Activated B cell treated with CpG ODN at 0.5 μM for 24 hours (primary cell): ENCODE data around the gene DDX42. TPM values are rescaled to one million over a fixed set of nuclear protein-coding genes. Genes with fewer than 3 reads are reported as not detected.
"Not testable (repeated sequence)": the region's sequence is repeated elsewhere in the genome, so short reads cannot be mapped to it uniquely, and the experiment has no call there.

Experiments used
- ATAC-seq: fragments of 200-7000 bp; cut with Tn5 transposase; one replicate; pipeline ENCODE4 v1.10.0; 2021; ENCODE audit warnings: low read depth, mild to moderate bottlenecking, moderate library complexity
- CTCF ChIA-PET: fragments of 350-600 bp; sonication (Branson Sonifier 250); formaldehyde crosslinking; loops from one replicate; lab custom pipeline; 2021; ENCODE audit warnings: antibody characterized with exemption; lab: Charles Lee
- POLR2A ChIA-PET: fragments of 350-600 bp; sonication (Branson Sonifier 250); formaldehyde crosslinking; loops from one replicate; lab custom pipeline; 2021; ENCODE audit warnings: antibody characterized with exemption; lab: Charles Lee
- DNase-seq: peaks from one replicate; pipeline ENCODE4 v3.0.0; 2022
- H3K27ac Mint-ChIP-seq: one replicate; pipeline ENCODE4 v1.8.0; 2020; ENCODE audit warnings: mixed read lengths
- H3K27me3 Mint-ChIP-seq: one replicate; pipeline ENCODE4 v1.8.0; 2021; ENCODE audit warnings: mixed read lengths
- H3K36me3 Mint-ChIP-seq: one replicate; pipeline ENCODE4 v1.8.0; 2021; ENCODE audit warnings: low read depth, mixed read lengths
- H3K4me1 Mint-ChIP-seq: one replicate; pipeline ENCODE4 v1.8.0; 2021; ENCODE audit warnings: mixed read lengths
- H3K4me3 Mint-ChIP-seq: one replicate; pipeline ENCODE4 v1.8.0; 2020; ENCODE audit warnings: mild to moderate bottlenecking, mixed read lengths
- H3K9me3 Mint-ChIP-seq: one replicate; pipeline ENCODE4 v1.8.0; 2020; ENCODE audit warnings: mixed read lengths
- intact Hi-C: fragments of 100-400 bp; cut with micrococcal nuclease; formaldehyde crosslinking; loops from one replicate; pipeline ENCODE4 v1.15.1; 2024
- total RNA-seq: library from RNA; stranded (reverse); gene quantifications from 2 replicates; pipeline ENCODE4 v1.2.3, GENCODE V29; 2022
- TF ChIP-seq, protein P1 (sequence below): fragments of 200-600 bp; IDR thresholded peaks from one replicate; pipeline ENCODE4 v1.8.0; 2022; ENCODE audit warnings: antibody characterized with exemption, mild to moderate bottlenecking

The DDX42 gene
- total RNA-seq, 1 donor from 2014 or later = 160 TPM

DNA sequence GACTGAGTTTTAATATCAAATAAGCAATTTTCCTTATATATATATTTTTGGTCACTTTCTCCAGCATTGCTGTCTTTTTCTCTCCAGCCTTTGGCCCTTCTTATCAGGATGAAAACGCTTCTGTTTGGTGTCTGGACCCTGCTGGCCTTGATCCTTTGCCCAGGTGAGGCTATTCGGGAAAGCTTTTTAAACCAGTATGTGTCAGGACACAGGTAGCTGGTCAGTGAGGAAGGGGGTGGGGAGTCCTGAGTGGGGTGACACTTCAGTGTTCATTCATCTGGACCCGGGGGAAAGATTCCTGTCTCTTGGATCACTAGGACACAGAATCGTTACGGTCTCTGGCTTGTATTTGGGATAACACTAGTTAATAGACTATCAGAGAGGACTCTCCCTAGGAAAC lies 80.7 kb downstream of the DDX42 start:
- no peaks in the 10 kb centered on the region for H3K36me3 Mint-ChIP-seq
- H3K4me3 Mint-ChIP-seq = no peak overlapping the region
- TF ChIP-seq, protein P1, sequence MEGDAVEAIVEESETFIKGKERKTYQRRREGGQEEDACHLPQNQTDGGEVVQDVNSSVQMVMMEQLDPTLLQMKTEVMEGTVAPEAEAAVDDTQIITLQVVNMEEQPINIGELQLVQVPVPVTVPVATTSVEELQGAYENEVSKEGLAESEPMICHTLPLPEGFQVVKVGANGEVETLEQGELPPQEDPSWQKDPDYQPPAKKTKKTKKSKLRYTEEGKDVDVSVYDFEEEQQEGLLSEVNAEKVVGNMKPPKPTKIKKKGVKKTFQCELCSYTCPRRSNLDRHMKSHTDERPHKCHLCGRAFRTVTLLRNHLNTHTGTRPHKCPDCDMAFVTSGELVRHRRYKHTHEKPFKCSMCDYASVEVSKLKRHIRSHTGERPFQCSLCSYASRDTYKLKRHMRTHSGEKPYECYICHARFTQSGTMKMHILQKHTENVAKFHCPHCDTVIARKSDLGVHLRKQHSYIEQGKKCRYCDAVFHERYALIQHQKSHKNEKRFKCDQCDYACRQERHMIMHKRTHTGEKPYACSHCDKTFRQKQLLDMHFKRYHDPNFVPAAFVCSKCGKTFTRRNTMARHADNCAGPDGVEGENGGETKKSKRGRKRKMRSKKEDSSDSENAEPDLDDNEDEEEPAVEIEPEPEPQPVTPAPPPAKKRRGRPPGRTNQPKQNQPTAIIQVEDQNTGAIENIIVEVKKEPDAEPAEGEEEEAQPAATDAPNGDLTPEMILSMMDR = no peak
- no peak overlapping the region for H3K27ac Mint-ChIP-seq
- ChIA-PET CTCF (no interaction called here), POLR2A (no interaction called here)
- no peak for DNase-seq
- no peaks in the 10 kb centered on the region for H3K27me3 Mint-ChIP-seq
- no peaks in the 10 kb centered on the region for H3K4me1 Mint-ChIP-seq
- intact Hi-C loops = no loop called here
- H3K9me3 Mint-ChIP-seq = no peaks in the 10 kb centered on the region
- no peak for ATAC-seq

DNA sequence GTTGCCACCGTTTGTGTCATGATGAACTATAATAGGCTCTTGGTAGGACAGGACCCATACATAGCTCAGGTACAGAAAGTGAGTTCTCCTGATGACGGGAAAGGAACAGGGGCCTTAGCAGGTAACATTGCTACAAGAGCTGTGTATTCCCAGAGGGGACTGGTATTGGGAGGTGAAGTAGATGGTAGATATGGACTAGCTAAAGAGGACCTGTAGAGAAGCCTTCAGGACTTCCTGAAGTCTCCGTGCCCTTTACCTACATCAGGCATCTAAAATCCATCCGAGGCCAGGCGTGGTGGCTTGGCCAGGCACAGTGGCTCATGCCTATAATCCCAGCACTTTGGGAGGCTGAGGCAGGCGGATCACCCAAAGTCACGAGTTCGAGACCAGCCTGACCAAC lies 81.2 kb downstream of the DDX42 start:
- H3K4me3 Mint-ChIP-seq = no peak overlapping the region
- H3K27ac Mint-ChIP-seq = no peak overlapping the region
- no peaks in the 10 kb centered on the region for H3K36me3 Mint-ChIP-seq
- H3K4me1 Mint-ChIP-seq = no peaks in the 10 kb centered on the region
- H3K27me3 Mint-ChIP-seq = peaks cover 1% of the 10 kb centered on the region
- CTCF ChIA-PET = no interaction called here
- intact Hi-C loops = no loop called here
- ATAC-seq (no peak), DNase-seq (no peak)
- TF ChIP-seq, protein P1 = no peak
- no peaks in the 10 kb centered on the region for H3K9me3 Mint-ChIP-seq
- POLR2A ChIA-PET = no interaction called here

DNA sequence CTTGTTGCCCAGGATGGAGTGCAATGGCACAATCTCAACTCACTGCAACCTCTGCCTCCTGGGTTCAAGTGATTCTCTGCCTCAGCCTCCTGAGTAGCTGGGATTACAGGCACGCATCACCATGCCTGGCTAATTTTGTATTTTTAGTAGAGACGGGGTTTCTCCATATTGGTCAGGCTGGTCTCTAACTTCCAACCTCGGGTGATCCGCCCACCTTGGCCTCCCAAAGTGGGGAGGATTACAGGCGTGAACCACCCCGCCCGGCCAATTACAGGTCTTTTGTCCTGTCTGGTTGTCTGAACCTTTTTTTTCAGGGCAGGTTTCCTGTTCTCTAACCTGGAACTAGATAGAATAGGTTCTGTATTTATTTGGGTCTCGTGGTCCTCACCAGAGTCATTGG lies 82.5 kb downstream of the DDX42 start:
- DNase-seq, H3K27me3 Mint-ChIP-seq, POLR2A ChIA-PET, intact Hi-C loops, H3K27ac Mint-ChIP-seq, H3K4me1 Mint-ChIP-seq, ATAC-seq, H3K9me3 Mint-ChIP-seq, H3K4me3 Mint-ChIP-seq, H3K36me3 Mint-ChIP-seq: not testable (repeated sequence)
- CTCF ChIA-PET = interaction anchor here (0.7 kb wide), 1 partner anchor 430 kb away, joined by 3 read pairs; no protein-coding TSS in a partner anchor

DNA sequence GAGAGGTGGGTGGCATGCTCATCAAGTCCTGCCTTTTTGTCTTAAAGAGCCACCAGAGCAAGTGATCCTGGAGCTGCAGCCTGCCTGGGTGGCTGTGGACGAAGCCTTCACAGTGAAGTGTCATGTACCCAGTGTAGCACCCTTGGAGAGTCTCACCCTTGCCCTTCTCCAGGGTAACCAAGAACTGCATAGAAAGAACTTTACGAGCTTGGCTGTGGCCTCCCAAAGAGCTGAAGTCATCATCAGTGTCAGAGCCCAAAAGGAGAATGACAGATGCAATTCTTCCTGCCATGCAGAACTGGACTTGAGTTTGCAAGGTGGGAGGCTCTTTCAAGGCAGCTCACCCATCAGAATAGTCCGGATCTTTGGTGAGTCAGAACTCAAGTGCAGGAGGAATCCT lies 85.3 kb downstream of the DDX42 start:
- Mint-ChIP-seq H3K27me3 (peaks cover 9% of the 10 kb centered on the region), H3K9me3 (no peaks in the 10 kb centered on the region)

DNA sequence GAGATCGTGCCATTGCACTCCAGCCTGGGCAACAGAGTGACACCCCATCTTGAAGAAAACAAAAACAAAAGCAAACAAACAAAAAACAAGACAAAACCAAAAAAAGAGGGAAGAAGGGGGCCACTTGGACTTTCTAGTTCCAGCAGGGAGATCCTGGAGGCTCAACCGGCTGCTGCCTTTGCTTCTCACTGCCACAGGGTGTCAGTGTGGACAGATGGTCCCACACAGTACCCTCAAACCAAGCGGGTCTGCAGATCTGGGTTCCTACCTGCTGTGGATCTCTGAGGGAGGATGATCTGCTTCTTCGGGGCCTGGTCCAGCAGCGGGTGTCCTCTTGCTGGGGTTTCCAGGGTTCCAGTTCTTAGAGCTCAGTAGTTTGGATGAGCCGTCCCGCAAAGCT lies 92.7 kb downstream of the DDX42 start:
- ATAC-seq, H3K4me1 Mint-ChIP-seq, H3K9me3 Mint-ChIP-seq, H3K27me3 Mint-ChIP-seq, H3K4me3 Mint-ChIP-seq, intact Hi-C loops, H3K36me3 Mint-ChIP-seq, H3K27ac Mint-ChIP-seq, DNase-seq: not testable (repeated sequence)
- ChIA-PET CTCF (interaction anchor here (1.0 to 2.1 kb wide), 5 partner anchors 9 to 302 kb away, joined by 3 to 10 read pairs (median 4); partner anchors contain the start of gene GH2), POLR2A (interaction anchor here (0.6 to 0.7 kb wide), 2 partner anchors 9 to 23 kb away, joined by 4 read pairs; no protein-coding TSS in a partner anchor)

More for the DNA sequence above, 85.3 kb downstream of the DDX42 start:
- no peak overlapping the region for H3K4me3 Mint-ChIP-seq
- POLR2A ChIA-PET = interaction anchor here (0.6 to 0.7 kb wide), 2 partner anchors 16 to 24 kb away, joined by 3 to 7 read pairs; no protein-coding TSS in a partner anchor
- H3K36me3 Mint-ChIP-seq = no peaks in the 10 kb centered on the region
- CTCF ChIA-PET = interaction anchor here (1.8 kb wide), 1 partner anchor 10 kb away, joined by 5 read pairs; no protein-coding TSS in a partner anchor
- TF ChIP-seq, protein P1 = no peak
- intact Hi-C loops = no loop called here
- DNase-seq (no peak), ATAC-seq (no peak)
- no peaks in the 10 kb centered on the region for H3K4me1 Mint-ChIP-seq
- H3K27ac Mint-ChIP-seq = no peak overlapping the region

Other genes starting within 250 kb of the DDX42 start
- gene DCAF7, start 223.7 kb upstream of the DDX42 start, total RNA-seq = 91.9 and 103 TPM in 2 replicates
- 19.1 and 23.5 TPM in 2 replicates for gene TACO1, start 173.3 kb upstream of the DDX42 start, total RNA-seq
- gene MAP3K3, start 151.8 kb upstream of the DDX42 start, total RNA-seq = 32.5 and 32.9 TPM in 2 replicates
- 404 and 421 TPM in 2 replicates for gene LIMD2, start 74.0 kb upstream of the DDX42 start, total RNA-seq
- gene STRADA, start 32.4 kb upstream of the DDX42 start, total RNA-seq = 72.5 and 80.2 TPM in 2 replicates
- gene CCDC47, start 573 bp upstream of the DDX42 start, total RNA-seq = 41.4 and 47.6 TPM in 2 replicates
- 157 TPM in 2 replicates for gene PSMC5, start 53.3 kb downstream of the DDX42 start, total RNA-seq
- 82.0 and 85.1 TPM in 2 replicates for gene FTSJ3, start 53.5 kb downstream of the DDX42 start, total RNA-seq
- gene SMARCD2, start 68.5 kb downstream of the DDX42 start, total RNA-seq = 114 and 117 TPM in 2 replicates
- not detected in 2 replicates for gene CSH2, start 99.5 kb downstream of the DDX42 start, total RNA-seq
- gene GH2, start 107.8 kb downstream of the DDX42 start, total RNA-seq = not detected in 2 replicates
- not detected in 2 replicates for gene CSH1, start 122.4 kb downstream of the DDX42 start, total RNA-seq
- not detected in 2 replicates for gene CSHL1, start 137.1 kb downstream of the DDX42 start, total RNA-seq
- gene GH1, start 144.7 kb downstream of the DDX42 start, total RNA-seq = 0.27 TPM in 1 of 2 replicates, not detected in the other
- gene CD79B, start 158.2 kb downstream of the DDX42 start, total RNA-seq = 706 and 757 TPM in 2 replicates
- 0.49 and 0.78 TPM in 2 replicates for gene SCN4A, start 198.7 kb downstream of the DDX42 start, total RNA-seq
- gene PRR29, start 224.2 kb downstream of the DDX42 start, total RNA-seq = not detected in 2 replicates
- gene ICAM2, start 246.5 kb downstream of the DDX42 start, total RNA-seq = 44.5 and 44.7 TPM in 2 replicates